ENCODE results near the gene EIPR1. TPM values are rescaled to one million over a fixed set of nuclear protein-coding genes. Genes with fewer than 3 reads are reported as not detected.

The EIPR1 gene
- total and polyA plus RNA-seq, 9 donors = 6.6 to 16.6 (median 8.9) TPM

GRCh38 chr2:3297523-3297922, 80.1 kb downstream of the EIPR1 start:
- Histone ChIP-seq H3K27ac (no peak overlapping the region), H3K36me3 (no peaks in the 10 kb centered on the region), H3K27me3 (no peaks in the 10 kb centered on the region), H3K4me3 (no peak overlapping the region), H3K9me3 (no peaks in the 10 kb centered on the region), H3K4me1 (ENCODE audit: insufficient read depth) (peaks cover 5% of the 10 kb centered on the region)
- no peak for DNase-seq
- intact Hi-C loops (cut with DNase I) = no loop called here
- TF ChIP-seq, protein P1, sequence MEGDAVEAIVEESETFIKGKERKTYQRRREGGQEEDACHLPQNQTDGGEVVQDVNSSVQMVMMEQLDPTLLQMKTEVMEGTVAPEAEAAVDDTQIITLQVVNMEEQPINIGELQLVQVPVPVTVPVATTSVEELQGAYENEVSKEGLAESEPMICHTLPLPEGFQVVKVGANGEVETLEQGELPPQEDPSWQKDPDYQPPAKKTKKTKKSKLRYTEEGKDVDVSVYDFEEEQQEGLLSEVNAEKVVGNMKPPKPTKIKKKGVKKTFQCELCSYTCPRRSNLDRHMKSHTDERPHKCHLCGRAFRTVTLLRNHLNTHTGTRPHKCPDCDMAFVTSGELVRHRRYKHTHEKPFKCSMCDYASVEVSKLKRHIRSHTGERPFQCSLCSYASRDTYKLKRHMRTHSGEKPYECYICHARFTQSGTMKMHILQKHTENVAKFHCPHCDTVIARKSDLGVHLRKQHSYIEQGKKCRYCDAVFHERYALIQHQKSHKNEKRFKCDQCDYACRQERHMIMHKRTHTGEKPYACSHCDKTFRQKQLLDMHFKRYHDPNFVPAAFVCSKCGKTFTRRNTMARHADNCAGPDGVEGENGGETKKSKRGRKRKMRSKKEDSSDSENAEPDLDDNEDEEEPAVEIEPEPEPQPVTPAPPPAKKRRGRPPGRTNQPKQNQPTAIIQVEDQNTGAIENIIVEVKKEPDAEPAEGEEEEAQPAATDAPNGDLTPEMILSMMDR (IDR thresholded peaks at IDR 0.05) = no peak
- TF ChIP-seq POLR2A (IDR thresholded peaks at IDR 0.05) (no peak), EP300 (IDR thresholded peaks at IDR 0.05) (no peak)
- 96 to 97% (median 96%) methylated on average over 6 of the region's 6 CpGs for WGBS, 3 donors

- Histone ChIP-seq H3K9me3 (no peaks in the 10 kb centered on the region), H3K36me3 (no peaks in the 10 kb centered on the region), H3K27me3 (no peaks in the 10 kb centered on the region), H3K4me3 (no peak overlapping the region), H3K27ac (no peak overlapping the region), H3K4me1 (ENCODE audit: insufficient read depth) (peaks cover 5% of the 10 kb centered on the region)
- WGBS, 3 donors = 93 to 96% (median 95%) methylated on average over 4 of the region's 4 CpGs
- intact Hi-C loops (cut with DNase I) = no loop called here
- TF ChIP-seq, protein P1 (IDR thresholded peaks at IDR 0.05) = no peak
- TF ChIP-seq EP300 (IDR thresholded peaks at IDR 0.05) = no peak
- TF ChIP-seq POLR2A (IDR thresholded peaks at IDR 0.05) = no peak
- peak in 1 of 5 donors; percentile 1 for DNase-seq
Observed at GRCh38 chr2:3296182-3296972, 81.2 kb downstream of the EIPR1 start.

- H3K9me3 ChIP-seq = no peaks in the 10 kb centered on the region
- TF ChIP-seq POLR2A (IDR thresholded peaks at IDR 0.05) (no peak), EP300 (IDR thresholded peaks at IDR 0.05) (no peak)
- TF ChIP-seq, protein P1 (IDR thresholded peaks at IDR 0.05) = no peak
- no peak overlapping the region for H3K27ac ChIP-seq
- DNase-seq = peak in 1 of 5 donors; percentile 2
- H3K36me3 ChIP-seq = no peaks in the 10 kb centered on the region
- peaks cover 5% of the 10 kb centered on the region for H3K4me1 ChIP-seq (ENCODE audit: insufficient read depth)
- 24 to 46% (median 42%) methylated on average over 4 of the region's 4 CpGs for WGBS, 3 donors
- no peak overlapping the region for H3K4me3 ChIP-seq
- intact Hi-C loops (cut with DNase I) = no loop called here
- H3K27me3 ChIP-seq = no peaks in the 10 kb centered on the region
Observed at GRCh38 chr2:3294493-3294892, 83.1 kb downstream of the EIPR1 start.

DNA sequence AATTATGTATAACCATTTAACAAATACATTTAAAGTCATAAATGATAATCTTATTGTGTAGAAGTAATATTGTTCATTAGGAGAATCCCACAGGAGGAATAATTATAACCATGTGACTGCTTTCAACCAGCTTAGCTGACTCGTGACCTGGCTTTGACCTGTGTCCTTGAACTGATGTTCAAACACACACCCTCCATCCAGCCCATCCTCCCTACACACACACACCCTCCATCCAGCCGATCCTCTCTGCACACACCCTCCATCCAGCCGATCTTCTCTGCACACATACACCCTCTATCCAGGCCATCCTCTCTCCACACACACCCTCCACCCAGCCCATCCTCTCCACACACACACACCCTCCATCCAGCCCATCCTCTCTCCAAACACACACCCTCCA, 83.5 kb downstream of the EIPR1 start:
- Histone ChIP-seq H3K4me3 (no peak overlapping the region), H3K27me3 (no peaks in the 10 kb centered on the region), H3K27ac (no peak overlapping the region), H3K4me1 (ENCODE audit: insufficient read depth) (peaks cover 5% of the 10 kb centered on the region), H3K36me3 (no peaks in the 10 kb centered on the region), H3K9me3 (no peaks in the 10 kb centered on the region)
- peak in 3 of 5 donors; percentile 12 to 47 (median 36) for DNase-seq
- 3 to 10% (median 6%) methylated on average over 3 of the region's 3 CpGs for WGBS, 3 donors
- intact Hi-C loops (cut with DNase I) = no loop called here
- no peak for TF ChIP-seq EP300 (IDR thresholded peaks at IDR 0.05)
- TF ChIP-seq, protein P1 (IDR thresholded peaks at IDR 0.05) = no peak
- no peak for TF ChIP-seq POLR2A (IDR thresholded peaks at IDR 0.05)

Measured in ovary (tissue), 9 donors.